GM18861 (cell line): ENCODE data around the gene WNT3A.

Experiments
- ATAC-seq: cut with Tn5 transposase; IDR thresholded peaks from one replicate; pipeline ENCODE4 v1.9.1; 2021; ENCODE audit not compliant: unreplicated experiment

Gene WNT3A

DNA sequence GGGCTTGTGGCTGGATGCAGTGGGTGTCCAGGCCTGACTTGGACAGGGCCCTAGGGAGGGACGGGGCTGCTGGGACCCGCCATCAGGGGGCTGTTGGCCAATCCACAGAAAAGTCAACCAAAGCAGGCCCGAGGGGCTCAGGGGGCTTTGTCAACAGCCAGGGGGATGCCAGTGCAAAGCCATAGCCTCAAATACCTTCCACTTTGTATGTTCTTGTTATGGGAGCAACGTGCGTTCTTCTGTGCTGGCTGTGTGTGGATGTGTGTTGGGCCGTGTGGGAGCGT, 40.3 kb downstream of the WNT3A start:
- no peak for ATAC-seq

DNA sequence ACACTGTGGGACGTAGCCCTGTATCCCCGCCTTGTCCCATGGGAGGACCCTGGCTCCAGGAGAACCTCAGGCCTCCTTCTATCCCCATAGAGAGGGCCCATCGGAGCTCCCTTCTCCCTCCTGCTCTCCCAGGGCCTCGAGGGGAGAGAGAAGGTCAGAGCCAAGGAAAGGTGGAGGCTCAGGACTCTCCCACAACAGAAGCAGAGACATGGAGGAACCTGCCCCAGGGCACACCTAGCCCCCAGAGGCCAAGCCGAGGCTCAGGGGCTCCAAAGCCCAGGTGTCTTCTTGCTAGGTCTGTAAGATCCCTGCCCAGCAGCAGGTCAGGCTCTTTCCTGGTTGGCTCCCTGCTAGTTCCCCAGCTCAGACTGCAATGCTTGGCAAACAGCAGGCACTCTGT, 41.3 kb downstream of the WNT3A start:
- ATAC-seq, result no peak

DNA sequence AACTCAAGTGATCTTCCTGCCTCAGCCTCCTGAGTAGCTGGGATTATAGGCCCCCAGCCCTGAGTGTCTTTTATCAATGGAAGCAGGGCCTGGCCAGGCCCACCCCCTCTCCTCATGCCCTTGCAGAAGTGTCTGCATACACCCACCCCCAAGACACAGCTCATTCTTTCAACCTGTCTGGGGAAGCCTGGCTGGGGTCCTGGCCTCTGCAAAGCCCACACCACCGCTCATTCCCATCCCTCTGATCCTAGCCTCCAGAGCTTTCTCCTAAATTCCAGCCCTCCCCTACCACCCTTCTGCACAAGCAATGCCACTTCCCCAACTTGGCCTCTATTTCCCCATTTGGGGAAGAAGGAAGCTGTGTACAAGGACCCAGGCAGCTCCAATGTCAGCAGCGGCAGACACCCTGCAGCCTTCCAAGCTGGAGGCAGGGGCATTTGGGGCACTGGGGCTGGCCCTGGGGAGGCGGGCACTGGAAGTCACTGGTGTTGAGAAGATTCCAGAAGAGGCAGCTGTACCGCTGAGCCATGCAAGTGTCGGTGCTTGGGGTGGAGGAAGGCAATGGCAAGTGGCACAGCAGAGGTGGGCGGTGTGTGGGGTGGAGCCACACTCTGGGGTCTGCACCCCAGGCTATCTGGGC, 42.0 kb downstream of the WNT3A start:
- no peak for ATAC-seq

DNA sequence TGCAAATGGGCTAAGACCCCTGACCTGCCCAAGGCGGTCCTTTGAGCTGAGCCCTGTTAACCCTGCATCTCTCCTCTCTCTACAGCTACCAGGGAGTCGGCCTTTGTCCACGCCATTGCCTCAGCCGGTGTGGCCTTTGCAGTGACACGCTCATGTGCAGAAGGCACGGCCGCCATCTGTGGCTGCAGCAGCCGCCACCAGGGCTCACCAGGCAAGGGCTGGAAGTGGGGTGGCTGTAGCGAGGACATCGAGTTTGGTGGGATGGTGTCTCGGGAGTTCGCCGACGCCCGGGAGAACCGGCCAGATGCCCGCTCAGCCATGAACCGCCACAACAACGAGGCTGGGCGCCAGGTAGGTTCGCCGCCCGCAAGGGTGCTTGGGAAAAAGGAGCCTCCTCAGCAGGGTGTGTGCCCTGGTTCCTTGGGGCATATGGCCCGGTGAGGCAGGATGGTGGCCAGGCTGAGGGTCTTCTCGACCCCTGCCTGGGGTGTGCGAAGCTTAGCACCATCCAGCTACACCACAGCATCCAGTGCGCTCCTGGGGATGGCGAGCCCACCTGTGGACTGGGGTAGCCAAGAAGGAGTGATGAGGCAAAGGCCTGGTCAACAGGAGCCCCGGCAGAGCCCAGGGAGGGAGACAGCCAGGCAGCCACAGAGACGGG, 43.9 kb downstream of the WNT3A start:
- ATAC-seq, result no peak

DNA sequence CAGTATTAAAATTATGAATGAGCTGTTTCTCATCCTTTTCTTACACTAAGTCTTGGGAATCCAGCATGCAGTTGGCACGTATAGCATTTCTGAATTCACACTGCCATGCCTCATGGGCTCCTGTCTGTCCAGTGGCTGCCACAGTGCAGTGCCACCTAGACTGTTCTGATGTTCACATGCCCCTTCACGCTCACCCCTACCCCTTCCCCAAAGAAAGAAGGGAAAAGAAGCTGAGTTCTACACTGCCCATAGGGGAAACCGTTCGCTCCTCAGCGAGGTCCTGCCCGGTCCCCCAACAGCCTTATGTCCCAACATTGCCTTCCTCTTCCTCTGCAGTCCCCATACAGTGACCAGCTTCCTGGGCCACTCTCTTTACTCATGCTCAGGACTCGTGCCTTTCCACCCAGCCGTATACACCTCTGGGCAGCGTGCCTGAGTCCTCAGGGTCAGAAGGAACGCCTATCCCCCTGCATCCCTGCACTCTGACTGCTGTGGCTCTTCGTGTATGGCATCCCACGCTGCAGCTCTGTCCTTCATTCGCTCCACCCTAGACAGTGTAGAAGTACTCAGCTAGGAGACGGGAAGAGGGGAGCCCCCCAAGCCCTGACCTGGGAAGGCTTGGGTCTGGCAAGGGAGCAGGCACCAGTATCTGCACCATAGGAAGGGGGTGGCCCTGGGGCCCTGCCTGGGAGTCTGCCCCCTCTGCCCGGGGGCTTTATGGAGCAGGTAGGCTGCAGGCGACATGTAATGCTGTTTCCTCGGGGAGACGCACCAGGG, 51.6 kb downstream of the WNT3A start:
- ATAC-seq, result no peak

DNA sequence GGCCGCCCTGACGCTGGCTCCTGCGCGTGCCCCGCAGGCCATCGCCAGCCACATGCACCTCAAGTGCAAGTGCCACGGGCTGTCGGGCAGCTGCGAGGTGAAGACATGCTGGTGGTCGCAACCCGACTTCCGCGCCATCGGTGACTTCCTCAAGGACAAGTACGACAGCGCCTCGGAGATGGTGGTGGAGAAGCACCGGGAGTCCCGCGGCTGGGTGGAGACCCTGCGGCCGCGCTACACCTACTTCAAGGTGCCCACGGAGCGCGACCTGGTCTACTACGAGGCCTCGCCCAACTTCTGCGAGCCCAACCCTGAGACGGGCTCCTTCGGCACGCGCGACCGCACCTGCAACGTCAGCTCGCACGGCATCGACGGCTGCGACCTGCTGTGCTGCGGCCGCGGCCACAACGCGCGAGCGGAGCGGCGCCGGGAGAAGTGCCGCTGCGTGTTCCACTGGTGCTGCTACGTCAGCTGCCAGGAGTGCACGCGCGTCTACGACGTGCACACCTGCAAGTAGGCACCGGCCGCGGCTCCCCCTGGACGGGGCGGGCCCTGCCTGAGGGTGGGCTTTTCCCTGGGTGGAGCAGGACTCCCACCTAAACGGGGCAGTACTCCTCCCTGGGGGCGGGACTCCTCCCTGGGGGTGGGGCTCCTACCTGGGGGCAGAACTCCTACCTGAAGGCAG, 52.3 kb downstream of the WNT3A start:
- ATAC-seq, result no peak

DNA sequence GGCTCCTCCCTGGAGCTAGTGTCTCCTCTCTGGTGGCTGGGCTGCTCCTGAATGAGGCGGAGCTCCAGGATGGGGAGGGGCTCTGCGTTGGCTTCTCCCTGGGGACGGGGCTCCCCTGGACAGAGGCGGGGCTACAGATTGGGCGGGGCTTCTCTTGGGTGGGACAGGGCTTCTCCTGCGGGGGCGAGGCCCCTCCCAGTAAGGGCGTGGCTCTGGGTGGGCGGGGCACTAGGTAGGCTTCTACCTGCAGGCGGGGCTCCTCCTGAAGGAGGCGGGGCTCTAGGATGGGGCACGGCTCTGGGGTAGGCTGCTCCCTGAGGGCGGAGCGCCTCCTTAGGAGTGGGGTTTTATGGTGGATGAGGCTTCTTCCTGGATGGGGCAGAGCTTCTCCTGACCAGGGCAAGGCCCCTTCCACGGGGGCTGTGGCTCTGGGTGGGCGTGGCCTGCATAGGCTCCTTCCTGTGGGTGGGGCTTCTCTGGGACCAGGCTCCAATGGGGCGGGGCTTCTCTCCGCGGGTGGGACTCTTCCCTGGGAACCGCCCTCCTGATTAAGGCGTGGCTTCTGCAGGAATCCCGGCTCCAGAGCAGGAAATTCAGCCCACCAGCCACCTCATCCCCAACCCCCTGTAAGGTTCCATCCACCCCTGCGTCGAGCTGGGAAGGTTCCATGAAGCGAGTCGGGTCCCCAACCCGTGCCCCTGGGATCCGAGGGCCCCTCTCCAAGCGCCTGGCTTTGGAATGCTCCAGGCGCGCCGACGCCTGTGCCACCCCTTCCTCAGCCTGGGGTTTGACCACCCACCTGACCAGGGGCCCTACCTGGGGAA, 53.0 kb downstream of the WNT3A start:
- ATAC-seq, result no peak

DNA sequence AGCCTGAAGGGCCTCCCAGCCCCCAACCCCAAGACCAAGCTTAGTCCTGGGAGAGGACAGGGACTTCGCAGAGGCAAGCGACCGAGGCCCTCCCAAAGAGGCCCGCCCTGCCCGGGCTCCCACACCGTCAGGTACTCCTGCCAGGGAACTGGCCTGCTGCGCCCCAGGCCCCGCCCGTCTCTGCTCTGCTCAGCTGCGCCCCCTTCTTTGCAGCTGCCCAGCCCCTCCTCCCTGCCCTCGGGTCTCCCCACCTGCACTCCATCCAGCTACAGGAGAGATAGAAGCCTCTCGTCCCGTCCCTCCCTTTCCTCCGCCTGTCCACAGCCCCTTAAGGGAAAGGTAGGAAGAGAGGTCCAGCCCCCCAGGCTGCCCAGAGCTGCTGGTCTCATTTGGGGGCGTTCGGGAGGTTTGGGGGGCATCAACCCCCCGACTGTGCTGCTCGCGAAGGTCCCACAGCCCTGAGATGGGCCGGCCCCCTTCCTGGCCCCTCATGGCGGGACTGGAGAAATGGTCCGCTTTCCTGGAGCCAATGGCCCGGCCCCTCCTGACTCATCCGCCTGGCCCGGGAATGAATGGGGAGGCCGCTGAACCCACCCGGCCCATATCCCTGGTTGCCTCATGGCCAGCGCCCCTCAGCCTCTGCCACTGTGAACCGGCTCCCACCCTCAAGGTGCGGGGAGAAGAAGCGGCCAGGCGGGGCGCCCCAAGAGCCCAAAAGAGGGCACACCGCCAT, 53.8 kb downstream of the WNT3A start:
- ATAC-seq, result no peak

DNA sequence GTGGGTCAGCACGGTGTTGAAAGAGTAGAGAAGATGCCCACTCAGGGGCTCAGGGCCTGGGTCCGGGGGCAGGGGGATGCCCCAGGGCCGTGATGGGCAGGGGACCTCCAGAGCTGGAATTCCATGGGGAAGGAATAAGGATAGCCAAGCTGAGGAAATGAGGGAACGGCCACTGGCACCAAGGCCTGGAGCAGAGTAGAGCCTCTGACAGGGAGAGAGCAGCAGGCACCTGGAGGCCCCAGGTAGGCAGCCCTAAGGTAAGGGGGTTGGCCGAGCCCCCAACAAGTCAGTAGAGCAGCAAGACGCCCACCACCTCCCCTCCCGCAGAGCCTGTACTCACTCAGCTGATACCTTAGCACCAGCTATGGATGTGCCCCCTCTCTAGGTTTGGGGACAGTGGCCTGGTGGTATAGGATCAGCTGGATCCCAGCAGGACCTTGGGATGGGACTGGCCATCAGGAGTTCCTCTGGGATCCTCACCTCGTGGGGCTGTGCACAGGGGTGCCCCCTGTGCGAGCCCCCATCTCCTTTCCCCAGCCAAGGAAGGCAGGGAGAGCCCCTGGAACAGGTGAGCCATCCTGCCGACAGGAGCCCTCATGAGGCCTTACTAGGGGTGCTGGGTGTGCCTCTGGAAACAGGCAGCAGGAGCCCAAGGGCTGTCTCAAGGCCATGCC, 54.8 kb downstream of the WNT3A start:
- no peak for ATAC-seq

DNA sequence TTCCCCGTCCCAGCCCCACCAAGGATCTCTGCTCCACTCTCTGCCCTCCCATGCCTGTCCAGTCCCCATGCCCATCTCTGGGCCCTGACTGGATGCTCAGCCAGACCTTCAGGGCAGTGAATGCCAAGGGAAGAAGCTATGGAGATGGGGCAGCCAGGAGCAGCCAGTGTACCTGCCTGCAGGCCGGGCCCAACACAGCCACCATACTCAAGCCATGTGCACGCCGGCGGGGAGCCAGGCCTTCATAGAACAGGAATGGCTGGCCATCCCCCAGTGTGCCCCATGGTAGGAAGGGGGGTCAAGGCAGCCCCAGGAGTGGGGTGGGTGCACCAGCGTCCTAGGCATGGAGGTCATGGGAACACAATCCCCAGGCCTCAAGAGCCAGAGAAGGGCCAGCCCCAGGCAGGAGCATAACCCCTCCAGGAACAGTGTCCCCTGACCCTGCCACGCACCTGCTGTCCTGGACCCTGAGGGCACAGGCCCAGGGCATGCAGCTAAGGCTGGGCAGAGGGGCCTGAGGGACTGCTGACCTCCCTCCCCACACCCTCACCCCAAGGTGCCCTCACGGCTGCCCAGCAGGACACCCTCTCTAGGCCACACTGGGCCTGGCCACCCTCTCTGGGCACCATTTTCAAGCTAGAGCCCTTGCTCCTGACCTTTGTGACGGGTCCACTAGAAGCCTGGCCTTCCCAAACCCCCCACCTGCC, 55.4 kb downstream of the WNT3A start:
- ATAC-seq, result no peak

DNA sequence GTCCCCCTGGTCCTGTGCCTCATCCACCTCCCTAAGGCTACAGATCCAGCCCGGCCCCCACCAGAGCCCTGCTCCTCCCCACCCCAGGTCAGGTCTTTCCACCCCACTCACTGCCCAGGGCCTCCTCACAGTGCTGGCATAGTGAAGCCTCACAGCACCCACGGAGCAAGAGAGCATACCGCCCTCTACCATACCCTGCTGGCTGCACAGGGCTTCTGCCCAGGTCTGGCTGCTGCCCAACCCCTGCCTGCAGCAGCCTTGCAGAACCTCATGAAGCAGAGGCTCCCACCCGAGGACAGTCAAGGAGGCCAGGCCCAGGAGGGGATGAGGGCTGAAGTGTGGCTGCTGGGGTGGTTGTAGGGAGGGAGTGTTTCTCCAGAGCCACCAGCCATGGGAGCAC, 56.0 kb downstream of the WNT3A start:
- ATAC-seq, result no peak

DNA sequence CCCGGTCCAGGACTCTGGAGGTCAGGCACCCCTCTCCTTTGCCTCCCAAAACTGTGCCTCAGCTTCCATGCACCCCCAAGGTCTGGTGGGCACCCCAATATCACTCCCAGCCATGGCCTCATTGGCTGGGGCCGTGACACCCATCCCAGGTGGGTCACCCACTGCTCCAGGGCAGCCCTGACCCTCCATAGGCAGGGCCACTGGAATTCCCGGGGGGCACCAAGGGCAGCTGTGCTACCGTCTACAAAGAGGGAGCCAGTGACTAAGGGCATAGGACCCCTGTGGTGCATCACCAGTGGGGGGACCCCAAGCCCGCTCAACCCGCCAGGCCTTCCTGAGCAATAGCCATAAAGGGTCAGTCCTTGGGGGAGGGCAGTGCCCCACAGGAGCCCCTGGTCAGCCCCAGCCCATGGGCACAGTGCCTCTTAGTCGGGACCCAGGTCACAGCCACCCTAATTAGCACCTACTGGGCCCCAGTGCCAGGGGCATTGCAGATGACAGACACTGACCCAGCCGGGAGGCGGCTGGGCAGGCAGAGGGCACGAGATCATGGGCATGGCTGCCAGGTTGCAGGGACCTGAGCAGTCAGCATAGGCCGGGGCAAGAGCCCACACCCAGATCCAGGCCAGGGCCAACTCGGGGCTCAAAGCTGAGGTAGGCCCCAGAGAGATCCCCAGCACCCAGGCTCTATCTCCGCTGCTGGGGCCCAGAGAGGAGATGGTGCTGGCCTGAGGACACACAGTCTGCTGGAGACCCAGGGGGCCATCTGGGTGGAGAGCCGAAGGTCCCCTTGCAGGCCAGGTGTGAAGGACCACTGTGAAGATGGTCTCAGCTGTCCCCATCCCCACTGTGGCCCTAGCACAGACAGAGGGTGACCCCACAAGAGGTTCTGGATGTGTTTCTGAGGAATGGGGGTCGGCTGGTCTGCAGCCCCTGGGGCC, 56.7 kb downstream of the WNT3A start:
- ATAC-seq, result no peak

DNA sequence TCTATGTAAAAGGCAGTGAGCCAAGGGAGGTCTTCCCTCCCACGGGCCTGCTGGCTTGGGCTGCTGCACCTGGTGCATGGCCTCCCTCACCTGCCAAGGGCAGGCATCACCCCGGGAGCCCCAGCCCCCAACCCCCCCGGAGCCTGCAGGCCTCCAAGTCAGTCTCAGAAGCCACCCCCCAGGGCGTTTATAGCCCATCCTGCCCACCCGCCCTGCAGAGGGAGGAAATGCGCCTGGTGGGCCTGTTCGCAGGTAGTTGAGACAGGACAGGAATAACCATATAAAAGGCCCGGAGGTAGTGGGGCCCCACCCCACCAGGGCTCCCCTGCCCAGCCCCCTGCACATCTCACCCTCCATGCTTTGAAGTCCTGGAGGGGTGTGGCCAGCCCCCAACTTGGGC, 57.5 kb downstream of the WNT3A start:
- ATAC-seq, result no peak

DNA sequence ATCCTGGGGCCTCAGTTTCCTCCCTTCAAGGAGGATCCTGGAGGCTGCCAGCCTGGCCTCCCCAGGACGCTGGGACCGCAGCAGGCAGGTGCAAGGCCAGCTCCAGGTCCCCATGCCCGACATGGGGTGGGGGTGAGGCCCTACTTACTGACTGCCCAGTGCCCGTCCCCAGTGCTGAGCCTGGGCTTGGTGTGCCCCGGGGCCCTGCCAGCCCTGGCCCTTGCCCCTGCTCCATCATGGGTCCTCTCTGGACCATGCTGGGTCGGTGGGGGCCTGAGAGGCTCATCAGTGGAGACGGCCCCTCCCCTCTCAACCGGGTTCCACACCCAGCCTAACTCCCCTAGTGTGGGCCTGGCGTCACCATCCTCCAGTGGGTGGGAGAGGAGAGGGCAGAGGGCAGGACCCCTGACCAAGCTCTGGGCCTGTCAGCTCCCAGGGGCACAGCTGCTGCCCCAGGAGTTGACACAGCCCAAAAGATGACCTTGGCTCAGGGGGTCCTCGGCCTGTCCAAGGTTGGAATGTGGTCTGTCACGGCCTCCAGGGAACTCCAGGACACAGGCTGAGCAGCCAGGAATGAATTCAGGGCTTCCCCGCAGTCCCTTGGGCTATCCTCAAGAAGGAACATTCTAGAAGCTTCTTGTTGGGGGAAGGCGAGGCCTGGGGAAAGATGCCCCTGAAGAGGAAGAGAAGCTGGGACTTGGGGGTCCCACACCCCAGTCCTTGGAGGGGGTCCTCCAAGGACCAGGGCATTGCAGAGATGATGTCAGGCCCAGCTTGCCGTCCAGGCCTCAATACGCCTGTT, 58.1 kb downstream of the WNT3A start:
- no peak for ATAC-seq

DNA sequence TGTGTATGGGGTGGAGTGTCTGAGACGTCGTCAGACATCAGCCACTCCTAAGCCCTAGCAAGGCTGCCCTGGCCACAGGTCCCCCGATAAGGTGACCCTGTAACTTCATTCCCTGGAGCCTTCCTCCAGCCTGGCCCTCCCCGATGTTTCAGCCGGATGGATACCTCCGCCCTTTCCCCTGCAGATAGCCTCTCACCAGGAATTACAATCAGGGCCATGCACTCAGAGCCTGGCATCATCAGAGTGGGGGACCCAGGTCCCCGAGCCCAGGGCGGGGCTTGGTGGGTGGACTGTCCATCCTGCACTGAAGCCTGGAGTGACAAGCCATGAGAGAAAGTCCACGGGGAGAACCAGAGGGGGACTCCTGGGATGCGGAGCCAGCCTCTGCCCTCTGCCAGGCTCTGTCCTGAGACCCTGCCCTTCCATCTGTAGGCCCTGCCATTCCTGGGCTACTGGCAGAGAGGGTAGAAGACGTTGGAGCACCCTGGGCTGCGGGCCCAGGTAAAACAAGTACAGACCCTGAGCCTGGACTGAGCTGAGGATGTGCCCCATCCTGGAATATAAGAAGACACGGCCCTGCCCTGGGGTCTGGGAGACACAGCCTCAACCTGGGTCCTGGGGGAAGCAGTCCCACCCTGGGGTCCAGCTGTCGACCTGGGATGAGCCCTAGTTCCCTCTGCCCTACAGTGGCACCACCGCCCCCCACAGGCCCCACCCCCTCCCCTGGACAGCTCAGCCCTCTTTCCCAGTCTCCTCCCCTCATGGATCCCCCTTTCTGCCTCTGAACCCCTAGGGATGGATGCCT, 58.9 kb downstream of the WNT3A start:
- ATAC-seq, result no peak

DNA sequence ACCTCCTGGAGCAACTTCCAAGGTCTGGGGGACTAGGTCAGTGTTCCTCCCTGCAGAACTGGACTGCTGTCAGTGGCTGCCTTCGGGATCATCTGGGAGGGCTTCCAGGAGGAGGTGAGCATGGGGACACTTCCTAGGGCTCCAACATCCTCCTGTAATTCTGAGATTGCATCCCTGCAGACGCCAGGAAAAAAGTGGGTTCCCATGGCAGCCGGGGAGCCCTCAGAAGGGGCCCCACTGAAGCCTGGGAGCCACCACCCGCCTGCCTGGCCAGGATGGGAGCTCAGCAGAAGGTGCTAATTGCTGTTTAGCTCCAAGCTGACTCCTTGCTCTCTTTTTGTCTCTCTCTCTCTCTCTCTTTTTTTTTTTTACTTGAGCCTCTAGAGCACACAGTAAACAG, 59.6 kb downstream of the WNT3A start:
- no peak for ATAC-seq
